Measurements from ENCODE around the gene PPIE.
"Not testable (repeated sequence)": the region's sequence is repeated elsewhere in the genome, so short reads cannot be mapped to it uniquely, and the experiment has no call there.

Gene PPIE

DNA sequence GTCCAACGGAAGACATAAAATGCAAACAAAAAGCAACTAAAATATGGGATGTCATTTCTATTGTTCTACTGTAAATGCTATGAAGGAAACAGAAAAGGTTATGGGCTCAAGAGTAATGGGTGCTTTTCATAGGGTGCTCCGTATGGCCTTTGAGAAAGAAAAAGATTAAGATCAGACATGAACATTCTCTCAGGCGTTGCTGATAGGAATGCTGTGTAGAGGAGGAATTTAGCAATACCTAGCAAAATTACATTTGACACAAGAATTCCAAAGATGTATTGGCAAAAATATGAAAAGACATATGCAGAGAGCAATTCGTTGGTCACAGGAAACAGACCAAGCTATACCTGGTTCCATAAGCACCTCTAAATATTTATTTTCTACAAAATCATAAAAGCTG lies 38.2 kb downstream of the PPIE start:
- H3K9ac ChIP-seq (ENCODE audit: low read length): no peak overlapping the region
- TF ChIP-seq EZH2phosphoT487 (IDR thresholded peaks at IDR 0.05; ENCODE audit: low read depth): no peak
- TF ChIP-seq, protein P1, sequence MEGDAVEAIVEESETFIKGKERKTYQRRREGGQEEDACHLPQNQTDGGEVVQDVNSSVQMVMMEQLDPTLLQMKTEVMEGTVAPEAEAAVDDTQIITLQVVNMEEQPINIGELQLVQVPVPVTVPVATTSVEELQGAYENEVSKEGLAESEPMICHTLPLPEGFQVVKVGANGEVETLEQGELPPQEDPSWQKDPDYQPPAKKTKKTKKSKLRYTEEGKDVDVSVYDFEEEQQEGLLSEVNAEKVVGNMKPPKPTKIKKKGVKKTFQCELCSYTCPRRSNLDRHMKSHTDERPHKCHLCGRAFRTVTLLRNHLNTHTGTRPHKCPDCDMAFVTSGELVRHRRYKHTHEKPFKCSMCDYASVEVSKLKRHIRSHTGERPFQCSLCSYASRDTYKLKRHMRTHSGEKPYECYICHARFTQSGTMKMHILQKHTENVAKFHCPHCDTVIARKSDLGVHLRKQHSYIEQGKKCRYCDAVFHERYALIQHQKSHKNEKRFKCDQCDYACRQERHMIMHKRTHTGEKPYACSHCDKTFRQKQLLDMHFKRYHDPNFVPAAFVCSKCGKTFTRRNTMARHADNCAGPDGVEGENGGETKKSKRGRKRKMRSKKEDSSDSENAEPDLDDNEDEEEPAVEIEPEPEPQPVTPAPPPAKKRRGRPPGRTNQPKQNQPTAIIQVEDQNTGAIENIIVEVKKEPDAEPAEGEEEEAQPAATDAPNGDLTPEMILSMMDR (IDR thresholded peaks at IDR 0.05; ENCODE audit: low read depth, low read length): no peak

GRCh38 chr1:39777306-39777705 lies 38.6 kb downstream of the PPIE start:
- H4K20me1 ChIP-seq (ENCODE audit: insufficient read depth, low read length): no peaks in the 10 kb centered on the region
- no peaks in the 10 kb centered on the region for H3K4me1 ChIP-seq (ENCODE audit: low read length)
- H2AFZ ChIP-seq (ENCODE audit: low read depth, low read length): no peak overlapping the region
- no peak overlapping the region for H3K4me2 ChIP-seq (ENCODE audit: low read length)
- no peak for TF ChIP-seq EZH2phosphoT487 (IDR thresholded peaks at IDR 0.05; ENCODE audit: low read depth)
- TF ChIP-seq, protein P1 (IDR thresholded peaks at IDR 0.05; ENCODE audit: low read depth, low read length): no peak
- no peaks in the 10 kb centered on the region for H3K79me2 ChIP-seq (ENCODE audit: low read length)
- H3K9me3 ChIP-seq (ENCODE audit: insufficient read depth, low read length): no peaks in the 10 kb centered on the region
- no peak overlapping the region for H3K27ac ChIP-seq (ENCODE audit: low read length)
- H3K9ac ChIP-seq (ENCODE audit: low read length): no peak overlapping the region
- H3K36me3 ChIP-seq (replicated peaks; ENCODE audit: low read depth, low read length): no peaks in the 10 kb centered on the region
- H3K4me3 ChIP-seq (ENCODE audit: low read length): no peak overlapping the region
- no peaks in the 10 kb centered on the region for H3K27me3 ChIP-seq (ENCODE audit: low read depth, low read length)

More for the DNA sequence above, 38.2 kb downstream of the PPIE start:
- Histone ChIP-seq H3K4me3 (ENCODE audit: low read length) (no peak overlapping the region), H3K36me3 (replicated peaks; ENCODE audit: low read depth, low read length) (no peaks in the 10 kb centered on the region), H3K4me2 (ENCODE audit: low read length) (no peak overlapping the region), H3K79me2 (ENCODE audit: low read length) (no peaks in the 10 kb centered on the region), H3K27me3 (ENCODE audit: low read depth, low read length) (no peaks in the 10 kb centered on the region), H3K4me1 (ENCODE audit: low read length) (no peaks in the 10 kb centered on the region), H3K9me3 (ENCODE audit: insufficient read depth, low read length) (no peaks in the 10 kb centered on the region), H4K20me1 (ENCODE audit: insufficient read depth, low read length) (no peaks in the 10 kb centered on the region), H2AFZ (ENCODE audit: low read depth, low read length) (no peak overlapping the region), H3K27ac (ENCODE audit: low read length) (no peak overlapping the region)

DNA sequence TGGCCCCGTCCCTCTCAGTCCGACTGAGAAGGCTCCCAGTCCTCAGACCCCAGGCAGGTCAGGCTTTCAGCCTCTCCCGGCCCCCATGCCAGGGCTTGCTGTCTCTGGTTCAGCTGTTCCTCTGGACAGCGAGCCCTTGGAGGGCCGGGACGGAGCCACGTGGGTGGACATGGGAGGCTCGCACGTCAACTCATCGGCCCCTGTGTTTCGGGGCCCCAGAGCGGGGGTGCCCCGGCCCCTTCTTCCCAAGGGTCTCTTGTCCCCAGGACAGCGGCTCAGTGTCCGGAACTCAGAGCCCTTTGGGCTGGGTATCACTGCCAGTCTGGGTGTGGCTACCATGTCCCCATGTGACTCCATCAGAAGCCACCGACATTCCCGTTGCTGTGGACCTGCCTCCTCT lies 39.2 kb downstream of the PPIE start:
- H3K9me3 ChIP-seq (ENCODE audit: insufficient read depth, low read length); H2AFZ ChIP-seq (ENCODE audit: low read depth, low read length); H4K20me1 ChIP-seq (ENCODE audit: insufficient read depth, low read length); H3K4me2 ChIP-seq (ENCODE audit: low read length); H3K27ac ChIP-seq (ENCODE audit: low read length); H3K36me3 ChIP-seq (replicated peaks; ENCODE audit: low read depth, low read length); H3K9ac ChIP-seq (ENCODE audit: low read length); H3K4me3 ChIP-seq (ENCODE audit: low read length); H3K79me2 ChIP-seq (ENCODE audit: low read length); H3K4me1 ChIP-seq (ENCODE audit: low read length); H3K27me3 ChIP-seq (ENCODE audit: low read depth, low read length): not testable (repeated sequence)

- not testable (repeated sequence) for H3K9ac ChIP-seq (ENCODE audit: low read length); H3K9me3 ChIP-seq (ENCODE audit: insufficient read depth, low read length); H3K4me1 ChIP-seq (ENCODE audit: low read length); H3K27ac ChIP-seq (ENCODE audit: low read length); H3K4me3 ChIP-seq (ENCODE audit: low read length); H3K4me2 ChIP-seq (ENCODE audit: low read length); H4K20me1 ChIP-seq (ENCODE audit: insufficient read depth, low read length); H3K27me3 ChIP-seq (ENCODE audit: low read depth, low read length); H3K79me2 ChIP-seq (ENCODE audit: low read length); H3K36me3 ChIP-seq (replicated peaks; ENCODE audit: low read depth, low read length); H2AFZ ChIP-seq (ENCODE audit: low read depth, low read length)
Measured at GRCh38 chr1:39778463-39779099, 39.9 kb downstream of the PPIE start.

DNA sequence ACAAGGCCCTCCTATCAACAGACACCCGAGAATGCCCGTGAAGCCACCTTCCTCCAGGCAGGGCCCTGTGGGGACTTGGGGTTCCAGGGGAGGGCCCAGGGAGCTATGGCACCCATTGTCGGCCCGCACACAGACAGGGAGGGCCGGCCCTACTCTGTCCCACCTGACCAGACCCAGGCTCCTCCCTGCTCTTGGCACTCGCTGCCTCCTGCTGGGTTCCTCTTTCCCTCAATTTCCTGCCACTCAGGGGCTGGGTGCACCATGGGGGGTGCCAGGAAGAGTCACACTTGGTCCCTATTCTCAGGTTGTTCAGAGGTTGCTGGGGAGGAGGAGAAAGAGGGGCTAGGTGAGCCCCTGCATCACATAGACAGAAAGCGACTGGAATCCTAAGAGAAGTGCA lies 40.5 kb downstream of the PPIE start:
- H3K27me3 ChIP-seq (ENCODE audit: low read depth, low read length): no peaks in the 10 kb centered on the region
- no peak overlapping the region for H3K4me3 ChIP-seq (ENCODE audit: low read length)
- H3K79me2 ChIP-seq (ENCODE audit: low read length): no peaks in the 10 kb centered on the region
- H2AFZ ChIP-seq (ENCODE audit: low read depth, low read length): no peak overlapping the region
- no peaks in the 10 kb centered on the region for H3K36me3 ChIP-seq (replicated peaks; ENCODE audit: low read depth, low read length)
- no peak for TF ChIP-seq EZH2phosphoT487 (IDR thresholded peaks at IDR 0.05; ENCODE audit: low read depth)
- TF ChIP-seq, protein P1 (IDR thresholded peaks at IDR 0.05; ENCODE audit: low read depth, low read length): no peak
- no peak overlapping the region for H3K27ac ChIP-seq (ENCODE audit: low read length)
- H4K20me1 ChIP-seq (ENCODE audit: insufficient read depth, low read length): no peaks in the 10 kb centered on the region
- H3K4me2 ChIP-seq (ENCODE audit: low read length): no peak overlapping the region
- H3K4me1 ChIP-seq (ENCODE audit: low read length): no peaks in the 10 kb centered on the region
- no peaks in the 10 kb centered on the region for H3K9me3 ChIP-seq (ENCODE audit: insufficient read depth, low read length)
- no peak overlapping the region for H3K9ac ChIP-seq (ENCODE audit: low read length)
